CD4-positive, alpha-beta memory T cell (primary cell): ENCODE measurements around the gene POLR2J2. TPM values are rescaled to one million over a fixed set of nuclear protein-coding genes. Genes with fewer than 3 reads are reported as not detected.
"Not testable (repeated sequence)": the region's sequence is repeated elsewhere in the genome, so short reads cannot be mapped to it uniquely, and the experiment has no call there.

ENCODE experiments used
- CTCF ChIA-PET: fragments of 350-600 bp; sonication (Branson Sonifier 250); formaldehyde crosslinking; loops from one replicate; lab custom pipeline; 2021; ENCODE audit warnings: inconsistent platforms; ENCODE audit not compliant: partially characterized antibody; lab: Charles Lee
- POLR2A ChIA-PET: fragments of 350-600 bp; sonication (Branson Sonifier 250); formaldehyde crosslinking; loops from one replicate; lab custom pipeline; 2021; ENCODE audit not compliant: partially characterized antibody; lab: Charles Lee
- DNase-seq, 5 donors: peaks; one replicate each; pipeline versions ENCODE4 v3.0.0 to v3.0.0-alpha.2; 2020 to 2022; ENCODE audit warnings: mixed read lengths in 1 of 5
- H3K27ac ChIP-seq: one replicate; pipeline ENCODE4 v1.7.0; 2013; ENCODE audit warnings: low read depth, low read length
- H3K27me3 ChIP-seq: 2 replicates; pipeline ENCODE4 v1.7.0; 2013; ENCODE audit warnings: mild to moderate bottlenecking, low read length, moderate library complexity; ENCODE audit not compliant: insufficient read depth
- H3K36me3 ChIP-seq: 2 replicates; pipeline ENCODE4 v1.7.0; 2013; ENCODE audit warnings: mild to moderate bottlenecking, low read length, moderate library complexity; ENCODE audit not compliant: insufficient read depth
- H3K4me1 ChIP-seq: 2 replicates; pipeline ENCODE4 v1.7.0; 2013; ENCODE audit warnings: mild to moderate bottlenecking, low read length, moderate library complexity; ENCODE audit not compliant: insufficient read depth
- H3K4me3 ChIP-seq, 2 donors: one replicate each; pipeline ENCODE4 v1.7.0; 2013; ENCODE audit warnings: low read length in 2 of 2, mild to moderate bottlenecking in 1 of 2
- H3K9me3 ChIP-seq, 2 donors: one replicate each; pipeline ENCODE4 v1.7.0; 2013; ENCODE audit warnings: low read length in 2 of 2, control low read depth in 1 of 2; ENCODE audit not compliant: control insufficient read depth in 1 of 2
- H3K27ac Mint-ChIP-seq, 7 donors: one replicate each; pipeline ENCODE4 v1.8.0; 2020 to 2021; ENCODE audit warnings: mixed read lengths in 7 of 7, mild to moderate bottlenecking in 6 of 7, inconsistent platforms in 3 of 7, moderate library complexity in 3 of 7
- H3K27me3 Mint-ChIP-seq, 2 donors: one replicate each; pipeline ENCODE4 v1.8.0; 2020 to 2021; ENCODE audit warnings: mixed read lengths in 2 of 2
- H3K36me3 Mint-ChIP-seq, 2 donors: one replicate each; pipeline ENCODE4 v1.8.0; 2020 to 2021; ENCODE audit warnings: mixed read lengths in 2 of 2, inconsistent platforms in 1 of 2, mild to moderate bottlenecking in 1 of 2
- H3K4me1 Mint-ChIP-seq, 4 donors: one replicate each; pipeline ENCODE4 v1.8.0; 2020 to 2021; ENCODE audit warnings: mixed read lengths in 4 of 4, mild to moderate bottlenecking in 1 of 4
- H3K4me3 Mint-ChIP-seq, 8 donors: one replicate each; pipeline ENCODE4 v1.8.0; 2020 to 2021; ENCODE audit warnings: mixed read lengths in 8 of 8, mild to moderate bottlenecking in 7 of 8, moderate library complexity in 6 of 8, inconsistent platforms in 3 of 8
- H3K9me3 Mint-ChIP-seq, 8 donors: one replicate each; pipeline ENCODE4 v1.8.0; 2020 to 2021; ENCODE audit warnings: mixed read lengths in 8 of 8, mild to moderate bottlenecking in 5 of 8, inconsistent platforms in 3 of 8, moderate library complexity in 1 of 8
- intact Hi-C: fragments of 100-400 bp; cut with micrococcal nuclease; formaldehyde crosslinking; loops from one replicate; pipeline ENCODE4 v1.15.1; 2023
- polyA plus RNA-seq, 2 donors: library from polyadenylated mRNA; unstranded; fragments of 300-500 nt; fragmentation: Illumina TruSeq; gene quantifications; one replicate each; pipeline ENCODE4 v1.2.3, GENCODE V29; 2021
- total RNA-seq, 2 experiments: library from RNA; stranded (reverse); gene quantifications; one replicate each; pipeline ENCODE4 v1.2.3, GENCODE V29; 2021

POLR2J2 gene
- total and polyA plus RNA-seq, 4 experiments from 2014 or later, result 1.6 to 27.7 (median 14.9) TPM

- H3K27me3 Mint-ChIP-seq, H3K36me3 ChIP-seq, H3K4me3 Mint-ChIP-seq, H3K36me3 Mint-ChIP-seq, H3K27ac ChIP-seq, H3K4me3 ChIP-seq, POLR2A ChIA-PET, CTCF ChIA-PET, H3K9me3 ChIP-seq, H3K27me3 ChIP-seq, H3K4me1 ChIP-seq, H3K27ac Mint-ChIP-seq, H3K4me1 Mint-ChIP-seq, DNase-seq, intact Hi-C loops, H3K9me3 Mint-ChIP-seq: not testable (repeated sequence)
Measured at GRCh38 chr7:102698962-102699750, 27.7 kb upstream of the POLR2J2 start.

- H3K4me1 Mint-ChIP-seq, H3K27ac ChIP-seq, DNase-seq, H3K27me3 ChIP-seq, H3K4me3 Mint-ChIP-seq, H3K9me3 Mint-ChIP-seq, H3K36me3 ChIP-seq, H3K27me3 Mint-ChIP-seq, H3K9me3 ChIP-seq, POLR2A ChIA-PET, CTCF ChIA-PET, H3K4me3 ChIP-seq, H3K27ac Mint-ChIP-seq, H3K4me1 ChIP-seq, H3K36me3 Mint-ChIP-seq, intact Hi-C loops: not testable (repeated sequence)
Measured at GRCh38 chr7:102697642-102698512, 26.4 kb upstream of the POLR2J2 start.

DNA sequence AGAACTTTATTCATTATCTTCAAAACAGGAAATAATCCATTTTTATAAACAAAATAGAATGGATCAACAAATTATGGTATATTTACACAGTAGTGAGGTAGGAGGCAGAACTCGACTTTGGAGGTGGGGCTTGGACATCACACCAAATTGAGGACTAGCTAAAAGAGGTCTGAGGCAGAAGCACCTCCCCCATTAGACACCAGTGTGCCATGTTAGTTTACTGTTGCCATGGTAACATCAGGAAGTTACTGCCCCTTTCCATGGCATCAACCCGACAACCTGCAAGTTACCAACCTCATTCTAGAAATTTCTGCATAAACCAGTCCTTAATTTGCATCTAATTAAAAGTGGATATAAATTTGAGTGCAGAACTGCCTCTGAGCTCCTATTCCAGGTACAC, 24.5 kb upstream of the POLR2J2 start:
- H3K4me3 Mint-ChIP-seq, H3K27ac ChIP-seq, POLR2A ChIA-PET, H3K27me3 Mint-ChIP-seq, DNase-seq, H3K27ac Mint-ChIP-seq, H3K4me1 ChIP-seq, H3K36me3 ChIP-seq, H3K9me3 Mint-ChIP-seq, H3K27me3 ChIP-seq, H3K36me3 Mint-ChIP-seq, CTCF ChIA-PET, H3K4me1 Mint-ChIP-seq, intact Hi-C loops, H3K9me3 ChIP-seq, H3K4me3 ChIP-seq: not testable (repeated sequence)

- H3K4me3 ChIP-seq, H3K9me3 Mint-ChIP-seq, H3K36me3 ChIP-seq, H3K27ac ChIP-seq, H3K27me3 Mint-ChIP-seq, H3K27me3 ChIP-seq, DNase-seq, H3K4me1 ChIP-seq, intact Hi-C loops, H3K9me3 ChIP-seq, CTCF ChIA-PET, H3K4me1 Mint-ChIP-seq, H3K4me3 Mint-ChIP-seq, H3K36me3 Mint-ChIP-seq, POLR2A ChIA-PET: not testable (repeated sequence)
- H3K27ac Mint-ChIP-seq, result peak overlapping the region in 1 of 7 donors; percentile 23
Measured at GRCh38 chr7:102695033-102695552, 23.6 kb upstream of the POLR2J2 start.

GRCh38 chr7:102694008-102694407, 22.5 kb upstream of the POLR2J2 start:
- H3K27ac Mint-ChIP-seq, H3K36me3 Mint-ChIP-seq, H3K27ac ChIP-seq, H3K4me3 ChIP-seq, DNase-seq, POLR2A ChIA-PET, intact Hi-C loops, H3K36me3 ChIP-seq, H3K4me1 ChIP-seq, H3K9me3 Mint-ChIP-seq, H3K27me3 Mint-ChIP-seq, H3K4me3 Mint-ChIP-seq, H3K4me1 Mint-ChIP-seq, H3K9me3 ChIP-seq, H3K27me3 ChIP-seq, CTCF ChIA-PET: not testable (repeated sequence)

GRCh38 chr7:102690602-102691001, 19.1 kb upstream of the POLR2J2 start:
- H3K27ac Mint-ChIP-seq, H3K9me3 Mint-ChIP-seq, H3K27me3 Mint-ChIP-seq, DNase-seq, H3K36me3 ChIP-seq, CTCF ChIA-PET, H3K9me3 ChIP-seq, intact Hi-C loops, POLR2A ChIA-PET, H3K4me1 Mint-ChIP-seq, H3K27ac ChIP-seq, H3K4me1 ChIP-seq, H3K36me3 Mint-ChIP-seq, H3K27me3 ChIP-seq, H3K4me3 ChIP-seq: not testable (repeated sequence)
- H3K4me3 Mint-ChIP-seq, result peak overlapping the region in 1 of 8 donors; percentile 29

GRCh38 chr7:102689436-102690282, 18.2 kb upstream of the POLR2J2 start:
- intact Hi-C loops, result not testable (repeated sequence)

More at GRCh38 chr7:102689436-102690282, 18.2 kb upstream of the POLR2J2 start:
- H3K9me3 ChIP-seq, H3K4me3 ChIP-seq, H3K9me3 Mint-ChIP-seq, H3K27me3 ChIP-seq, H3K27me3 Mint-ChIP-seq, H3K4me1 ChIP-seq, H3K36me3 ChIP-seq, H3K27ac Mint-ChIP-seq, POLR2A ChIA-PET, H3K4me3 Mint-ChIP-seq, CTCF ChIA-PET, H3K27ac ChIP-seq, H3K36me3 Mint-ChIP-seq, H3K4me1 Mint-ChIP-seq: not testable (repeated sequence)
- DNase-seq, result peak in 4 of 5 donors; percentile 6 to 38 (median 18)
